Nephron (organoid): Measurements from ENCODE around the gene FBXL17.

Experiments
- H3K27ac Mint-ChIP-seq, 3 experiments: 2 replicates each; pipeline ENCODE4 v1.8.0; 2020; ENCODE audit warnings: mixed read lengths in 3 of 3, mild to moderate bottlenecking in 2 of 3, moderate library complexity in 1 of 3
- H3K27me3 Mint-ChIP-seq: 2 replicates; pipeline ENCODE4 v1.8.0; 2021; ENCODE audit warnings: low read depth, mild to moderate bottlenecking, moderate library complexity, mixed read lengths
- H3K36me3 Mint-ChIP-seq: 2 replicates; pipeline ENCODE4 v1.8.0; 2020; ENCODE audit warnings: low read depth, mixed read lengths
- H3K4me1 Mint-ChIP-seq: 2 replicates; pipeline ENCODE4 v1.8.0; 2020; ENCODE audit warnings: mixed read lengths
- H3K4me3 Mint-ChIP-seq, 3 experiments: 2 replicates each; pipeline ENCODE4 v1.8.0; 2020; ENCODE audit warnings: mild to moderate bottlenecking in 3 of 3, mixed read lengths in 3 of 3, moderate library complexity in 2 of 3
- H3K9me3 Mint-ChIP-seq: 2 replicates; pipeline ENCODE4 v1.8.0; 2020; ENCODE audit warnings: mixed read lengths
- TF ChIP-seq, protein P1 (sequence below), 3 experiments: fragments of 200-600 bp; sonication (generic); IDR thresholded peaks; one replicate each; pipeline ENCODE4 v1.5.0; 2021; ENCODE audit warnings: antibody characterized with exemption in 3 of 3; ENCODE audit not compliant: unreplicated experiment in 3 of 3

The FBXL17 gene

DNA sequence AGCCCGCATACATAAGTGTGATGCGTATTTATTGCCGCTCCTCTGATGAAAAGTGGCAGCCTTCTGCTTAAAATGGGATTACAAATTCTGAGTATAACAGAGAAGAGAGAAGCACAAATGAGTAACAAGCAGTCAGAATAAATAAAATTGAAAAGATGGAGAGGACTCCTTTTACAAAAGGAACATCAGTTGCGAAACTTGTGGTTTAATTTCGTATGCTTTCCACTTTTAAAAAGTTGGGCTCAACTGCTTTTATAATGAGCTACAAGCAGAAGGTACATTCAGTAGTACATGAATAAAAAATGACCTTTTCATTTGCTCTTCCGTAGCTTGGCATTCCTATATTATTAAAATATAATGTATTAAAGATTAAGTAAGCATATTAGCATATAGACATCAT, 320.0 kb downstream of the FBXL17 start:
- Mint-ChIP-seq H3K4me3 (no peak overlapping the region), H3K9me3 (no peaks in the 10 kb centered on the region), H3K4me1 (peaks cover under 1% of the 10 kb centered on the region), H3K36me3 (no peaks in the 10 kb centered on the region), H3K27ac (no peak overlapping the region), H3K27me3 (no peaks in the 10 kb centered on the region)
- TF ChIP-seq, protein P1, sequence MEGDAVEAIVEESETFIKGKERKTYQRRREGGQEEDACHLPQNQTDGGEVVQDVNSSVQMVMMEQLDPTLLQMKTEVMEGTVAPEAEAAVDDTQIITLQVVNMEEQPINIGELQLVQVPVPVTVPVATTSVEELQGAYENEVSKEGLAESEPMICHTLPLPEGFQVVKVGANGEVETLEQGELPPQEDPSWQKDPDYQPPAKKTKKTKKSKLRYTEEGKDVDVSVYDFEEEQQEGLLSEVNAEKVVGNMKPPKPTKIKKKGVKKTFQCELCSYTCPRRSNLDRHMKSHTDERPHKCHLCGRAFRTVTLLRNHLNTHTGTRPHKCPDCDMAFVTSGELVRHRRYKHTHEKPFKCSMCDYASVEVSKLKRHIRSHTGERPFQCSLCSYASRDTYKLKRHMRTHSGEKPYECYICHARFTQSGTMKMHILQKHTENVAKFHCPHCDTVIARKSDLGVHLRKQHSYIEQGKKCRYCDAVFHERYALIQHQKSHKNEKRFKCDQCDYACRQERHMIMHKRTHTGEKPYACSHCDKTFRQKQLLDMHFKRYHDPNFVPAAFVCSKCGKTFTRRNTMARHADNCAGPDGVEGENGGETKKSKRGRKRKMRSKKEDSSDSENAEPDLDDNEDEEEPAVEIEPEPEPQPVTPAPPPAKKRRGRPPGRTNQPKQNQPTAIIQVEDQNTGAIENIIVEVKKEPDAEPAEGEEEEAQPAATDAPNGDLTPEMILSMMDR (IDR thresholded peaks at IDR 0.05; ENCODE audit: unreplicated experiment in 3 of 3) = no peak

DNA sequence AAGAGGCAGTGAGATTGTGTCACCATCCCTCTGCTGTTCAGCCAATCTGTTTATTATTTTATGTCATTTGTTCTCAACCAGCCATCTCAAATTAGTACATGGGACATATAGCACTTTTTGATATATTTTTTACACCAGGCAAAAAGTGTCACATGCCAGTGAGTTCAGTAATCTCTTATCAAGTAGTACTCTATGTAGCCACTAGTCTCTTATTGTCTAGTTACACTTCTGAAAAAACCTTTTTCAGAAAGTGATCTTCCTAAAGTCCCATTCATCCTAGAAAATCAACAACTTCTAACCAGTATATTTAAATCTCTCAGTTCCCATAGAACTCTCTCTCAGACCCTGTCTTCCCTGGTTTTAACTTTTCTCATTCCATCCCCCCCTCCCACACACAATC, 321.6 kb downstream of the FBXL17 start:
- no peak overlapping the region for H3K27ac Mint-ChIP-seq
- H3K36me3 Mint-ChIP-seq = no peaks in the 10 kb centered on the region
- TF ChIP-seq, protein P1 (IDR thresholded peaks at IDR 0.05; ENCODE audit: unreplicated experiment in 3 of 3) = no peak
- no peak overlapping the region for H3K4me3 Mint-ChIP-seq
- no peaks in the 10 kb centered on the region for H3K9me3 Mint-ChIP-seq
- H3K4me1 Mint-ChIP-seq = no peaks in the 10 kb centered on the region
- H3K27me3 Mint-ChIP-seq = no peaks in the 10 kb centered on the region

DNA sequence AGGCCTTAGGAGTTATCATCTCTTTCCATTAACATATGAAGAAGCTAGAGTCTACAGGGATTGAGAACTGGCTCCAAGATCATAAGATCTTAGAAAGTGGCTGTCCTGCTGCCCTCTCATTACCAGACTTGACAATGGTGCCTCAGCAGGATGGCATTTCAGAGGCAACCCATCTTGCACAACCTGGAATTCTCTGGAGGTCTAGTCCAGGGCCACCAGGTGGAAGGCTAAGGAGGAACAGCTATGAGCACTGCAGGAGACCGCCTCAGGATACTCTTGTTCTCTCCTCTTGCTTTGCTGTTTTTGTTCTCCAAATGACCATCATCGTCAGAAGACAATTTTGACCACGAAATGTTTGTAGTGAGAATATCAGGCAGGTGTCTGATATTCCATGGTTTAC, 322.6 kb downstream of the FBXL17 start:
- TF ChIP-seq, protein P1 (IDR thresholded peaks at IDR 0.05; ENCODE audit: unreplicated experiment in 3 of 3) = no peak
- H3K9me3 Mint-ChIP-seq = peaks cover 3% of the 10 kb centered on the region
- H3K27ac Mint-ChIP-seq = no peak overlapping the region
- H3K4me3 Mint-ChIP-seq = no peak overlapping the region
- peaks cover 6% of the 10 kb centered on the region for H3K36me3 Mint-ChIP-seq
- no peaks in the 10 kb centered on the region for H3K4me1 Mint-ChIP-seq
- H3K27me3 Mint-ChIP-seq = no peaks in the 10 kb centered on the region

DNA sequence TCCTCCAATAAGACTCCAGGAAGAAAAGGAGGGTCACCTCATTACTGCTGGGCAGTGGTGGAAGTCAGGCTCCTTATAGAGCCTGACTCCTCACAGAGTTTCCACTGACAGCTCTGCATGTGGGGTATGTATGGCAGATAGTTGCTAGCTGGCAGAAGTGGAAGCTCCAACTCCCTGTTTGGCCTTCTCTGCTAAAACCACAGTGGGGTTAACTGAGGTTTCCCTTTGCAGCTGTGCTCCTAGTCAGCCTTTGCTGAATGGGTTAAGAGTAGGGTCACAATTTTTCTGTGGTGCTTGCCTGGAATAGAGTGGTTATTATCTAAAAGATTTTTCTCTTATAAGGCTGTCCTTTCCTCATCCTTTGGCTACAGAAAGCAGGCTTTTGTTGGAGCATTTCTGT, 327.5 kb downstream of the FBXL17 start:
- Mint-ChIP-seq H3K4me1 (no peaks in the 10 kb centered on the region), H3K9me3 (peaks cover 44% of the 10 kb centered on the region), H3K27ac (no peak overlapping the region), H3K36me3 (peaks cover 50% of the 10 kb centered on the region), H3K4me3 (no peak overlapping the region), H3K27me3 (no peaks in the 10 kb centered on the region)
- TF ChIP-seq, protein P1 (IDR thresholded peaks at IDR 0.05; ENCODE audit: unreplicated experiment in 3 of 3) = no peak

DNA sequence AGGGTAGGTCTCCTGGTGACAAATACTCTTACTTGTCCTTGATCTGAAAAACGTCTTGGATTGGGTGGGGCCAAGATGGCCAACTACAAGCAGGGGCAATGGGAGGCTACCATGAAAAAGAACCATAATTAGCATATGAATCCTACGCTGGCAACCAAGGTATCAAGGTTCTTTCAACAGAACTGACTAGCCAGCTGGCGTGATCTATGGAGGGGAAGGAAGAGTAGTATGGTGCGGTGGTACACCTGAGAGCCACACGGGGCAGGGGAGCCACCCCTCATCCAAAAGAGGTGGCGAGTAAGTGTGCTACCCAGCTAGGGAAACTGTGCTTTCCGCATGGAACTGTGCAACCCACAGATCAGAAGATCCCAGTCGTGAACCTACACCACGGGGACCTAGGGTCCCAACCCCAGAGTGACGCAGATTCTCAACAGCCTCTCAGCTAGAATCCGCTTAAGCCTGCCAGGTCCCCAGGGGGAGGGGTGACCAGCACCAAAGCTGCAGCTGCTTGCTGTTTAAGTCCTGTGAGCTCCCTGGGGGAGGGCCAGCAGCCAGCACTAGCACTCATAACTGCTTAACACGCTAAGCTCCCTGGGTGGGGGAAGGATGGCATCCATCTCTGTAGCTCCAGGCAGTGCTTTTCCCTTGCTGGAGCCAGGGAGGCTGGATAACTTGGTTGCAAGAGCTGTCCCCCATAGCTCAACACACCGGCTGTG, 334.8 kb downstream of the FBXL17 start:
- Mint-ChIP-seq H3K36me3 (peaks cover 37% of the 10 kb centered on the region), H3K4me3 (no peak overlapping the region), H3K27ac (no peak overlapping the region), H3K9me3 (peaks cover 38% of the 10 kb centered on the region), H3K27me3 (no peaks in the 10 kb centered on the region), H3K4me1 (no peaks in the 10 kb centered on the region)
- TF ChIP-seq, protein P1 (IDR thresholded peaks at IDR 0.05; ENCODE audit: unreplicated experiment in 3 of 3) = no peak

DNA sequence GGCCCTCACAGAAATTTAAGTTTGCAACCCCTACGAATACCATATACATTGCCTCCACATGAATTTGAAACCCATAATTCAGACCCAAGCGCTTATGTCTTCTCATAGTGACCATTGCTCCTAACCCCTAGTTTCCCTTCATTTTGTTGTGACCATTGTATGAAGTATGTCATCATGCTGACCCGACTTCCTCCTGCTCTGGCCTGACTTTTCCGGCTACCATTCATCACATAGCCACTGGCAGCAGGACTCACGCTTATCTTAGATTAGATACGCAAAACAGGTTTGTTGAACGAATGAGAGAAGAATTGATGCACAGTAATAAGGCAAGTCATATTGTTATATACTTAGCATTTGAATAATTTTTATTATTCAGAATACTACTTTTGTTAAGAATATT, 345.4 kb downstream of the FBXL17 start:
- Mint-ChIP-seq H3K4me3 (no peak overlapping the region), H3K27ac (no peak overlapping the region), H3K9me3 (peaks cover 3% of the 10 kb centered on the region), H3K36me3 (no peaks in the 10 kb centered on the region), H3K4me1 (no peaks in the 10 kb centered on the region), H3K27me3 (no peaks in the 10 kb centered on the region)
- TF ChIP-seq, protein P1 (IDR thresholded peaks at IDR 0.05; ENCODE audit: unreplicated experiment in 3 of 3) = no peak
